Measurements from ENCODE around the gene CEACAM3.
A peak's percentile ranks its signal among the peaks of the same experiment; 100 is the strongest.

CEACAM3 gene

GRCh38 chr19:41793414-41793727 is 3.0 kb upstream of the CEACAM3 start:
- no peak for DNase-seq

GRCh38 chr19:41795031-41795461 is 1.3 kb upstream of the CEACAM3 start:
- DNase-seq, result peak; percentile 48

- no peak for DNase-seq
Observed at GRCh38 chr19:41796901-41797300, 514 bp downstream of the CEACAM3 start.

- no peak for DNase-seq
Observed at GRCh38 chr19:41799444-41800000, 3.1 kb downstream of the CEACAM3 start.

- DNase-seq, result no peak
Observed at GRCh38 chr19:41801031-41801430, 4.6 kb downstream of the CEACAM3 start.

- DNase-seq, result no peak
Observed at GRCh38 chr19:41801792-41802211, 5.4 kb downstream of the CEACAM3 start.

- no peak for DNase-seq
Observed at GRCh38 chr19:41802770-41803169, 6.4 kb downstream of the CEACAM3 start.

GRCh38 chr19:41804336-41804735 is 7.9 kb downstream of the CEACAM3 start:
- no peak for DNase-seq

GRCh38 chr19:41807176-41807575 is 10.8 kb downstream of the CEACAM3 start:
- no peak for DNase-seq

GRCh38 chr19:41808663-41809566 is 12.5 kb downstream of the CEACAM3 start:
- DNase-seq, result no peak

- DNase-seq, result no peak
Observed at GRCh38 chr19:41810301-41810700, 13.9 kb downstream of the CEACAM3 start.

- no peak for DNase-seq
Observed at GRCh38 chr19:41811036-41811435, 14.6 kb downstream of the CEACAM3 start.

GRCh38 chr19:41811981-41812380 is 15.6 kb downstream of the CEACAM3 start:
- DNase-seq, result no peak

GRCh38 chr19:41813911-41814310 is 17.5 kb downstream of the CEACAM3 start:
- no peak for DNase-seq

- no peak for DNase-seq
Observed at GRCh38 chr19:41815301-41815700, 18.9 kb downstream of the CEACAM3 start.

GRCh38 chr19:41816761-41817160 is 20.4 kb downstream of the CEACAM3 start:
- DNase-seq, result no peak

GRCh38 chr19:41821003-41821735 is 24.8 kb downstream of the CEACAM3 start:
- peak; percentile 55 for DNase-seq

GRCh38 chr19:41837981-41838708 is 41.8 kb downstream of the CEACAM3 start:
- no peak for DNase-seq

- no peak for DNase-seq
Observed at GRCh38 chr19:41839211-41839610, 42.8 kb downstream of the CEACAM3 start.

GRCh38 chr19:41843371-41843770 is 47.0 kb downstream of the CEACAM3 start:
- DNase-seq, result no peak

- DNase-seq, result no peak
Observed at GRCh38 chr19:41844601-41845000, 48.2 kb downstream of the CEACAM3 start, which contains the start of gene LYPD4. TSS of gene LYPD4 (minus strand) at chr19:41844683. CDS start at chr19:41839285, 5,398 bp downstream.

GRCh38 chr19:41845001-41845050 is 48.4 kb downstream of the CEACAM3 start, which contains the start of gene DMRTC2:
TSS of gene DMRTC2 (plus strand) at chr19:41845042. CDS start at chr19:41847429, 2,387 bp downstream.
- no peak for DNase-seq

GRCh38 chr19:41845051-41845590 is 48.7 kb downstream of the CEACAM3 start:
- DNase-seq, result no peak

Measured in eye (tissue), 1 donor.